HEK293 (cell line): ENCODE data around the gene OPN5.

Experiments used
- CTCF ChIA-PET: fragments of 350-600 bp; formaldehyde crosslinking; extraction: SDS; loops from one replicate; lab custom pipeline; 2021; ENCODE audit warnings: antibody characterized with exemption; lab: Yijun Ruan, JAX
- POLR2A ChIA-PET: fragments of 300-600 bp; formaldehyde crosslinking; extraction: SDS; loops from one replicate; lab custom pipeline; 2020; ENCODE audit warnings: antibody characterized with exemption, inconsistent platforms; lab: Yijun Ruan, JAX
- H3K27ac ChIP-seq: fragments of 200-500 bp; sonication (Bioruptor generic); 2 replicates; pipeline ENCODE4 v1.5.1; 2014; ENCODE audit warnings: low read depth, low read length, control low read depth, inconsistent platforms; ENCODE audit errors: extremely low read depth
- H3K36me3 ChIP-seq, 2 experiments: fragments of 200-500 bp in 1 of 2; sonication (Bioruptor generic) in 1 of 2; 1 replicate in 1 of 2; 2 replicates in 1 of 2; pipeline ENCODE4 v1.5.1; 2014 to 2017; ENCODE audit warnings: inconsistent platforms in 2 of 2, low read length in 2 of 2; ENCODE audit not compliant: control insufficient read depth in 2 of 2, insufficient read depth in 1 of 2
- H3K4me1 ChIP-seq: fragments of 200-500 bp; sonication (Bioruptor generic); 2 replicates; pipeline ENCODE4 v1.5.1; 2014; ENCODE audit warnings: mild to moderate bottlenecking, low read length, inconsistent platforms; ENCODE audit not compliant: control insufficient read depth, insufficient read depth
- H3K4me3 ChIP-seq: 2 replicates; pipeline ENCODE4 v1.5.1; 2011; ENCODE audit warnings: low read depth, mild to moderate bottlenecking, control low read depth, low read length, moderate library complexity
- H3K9me3 ChIP-seq: fragments of 200-500 bp; sonication (Bioruptor generic); 2 replicates; pipeline ENCODE4 v1.5.1; 2014; ENCODE audit warnings: low read depth, low read length, inconsistent platforms; ENCODE audit not compliant: control insufficient read depth, insufficient read depth
- ATF2 ChIP-seq: fragments of 450-650 bp; formaldehyde crosslinking; IDR thresholded peaks from 2 replicates; pipeline ENCODE4 v1.5.1; 2016; ENCODE audit warnings: missing biosample characterization, missing genetic modification characterization, low read depth
- GFI1B ChIP-seq: fragments of 450-650 bp; formaldehyde crosslinking; IDR thresholded peaks from 2 replicates; pipeline ENCODE4 v1.5.1; 2016; ENCODE audit warnings: missing biosample characterization, missing genetic modification characterization
- HOXA7 ChIP-seq: sonication (generic); formaldehyde crosslinking; IDR thresholded peaks from 2 replicates; pipeline ENCODE4 v1.8.1; 2022; ENCODE audit warnings: missing genetic modification reagents, borderline replicate concordance
- PRDM6 ChIP-seq: fragments of 450-650 bp; formaldehyde crosslinking; IDR thresholded peaks from 2 replicates; pipeline ENCODE4 v1.5.1; 2017; ENCODE audit warnings: missing biosample characterization, missing genetic modification characterization
- TSHZ1 ChIP-seq: fragments of 450-650 bp; formaldehyde crosslinking; IDR thresholded peaks from 2 replicates; pipeline ENCODE4 v1.5.1; 2016; ENCODE audit warnings: missing biosample characterization, missing genetic modification characterization, borderline replicate concordance
- ZBTB8A ChIP-seq: fragments of 450-650 bp; formaldehyde crosslinking; IDR thresholded peaks from 2 replicates; pipeline ENCODE4 v1.5.1; 2016; ENCODE audit warnings: missing biosample characterization, missing genetic modification characterization
- ZNF140 ChIP-seq: fragments of 450-650 bp; formaldehyde crosslinking; IDR thresholded peaks from 2 replicates; pipeline ENCODE4 v1.5.1; 2016; ENCODE audit warnings: missing biosample characterization, missing genetic modification characterization
- ZNF148 ChIP-seq: fragments of 450-650 bp; formaldehyde crosslinking; IDR thresholded peaks from 2 replicates; pipeline ENCODE4 v1.5.0; 2017; ENCODE audit warnings: missing biosample characterization, missing genetic modification characterization, borderline replicate concordance
- ZNF16 ChIP-seq: fragments of 450-650 bp; formaldehyde crosslinking; IDR thresholded peaks from 2 replicates; pipeline ENCODE4 v1.5.1; 2016; ENCODE audit warnings: low read depth, missing biosample characterization, missing genetic modification characterization
- ZNF354C ChIP-seq: fragments of 450-650 bp; formaldehyde crosslinking; IDR thresholded peaks from 2 replicates; pipeline ENCODE4 v1.5.1; 2016; ENCODE audit warnings: missing biosample characterization, missing genetic modification characterization, low read depth, borderline replicate concordance
- ZNF398 ChIP-seq: fragments of 450-650 bp; formaldehyde crosslinking; IDR thresholded peaks from 2 replicates; pipeline ENCODE4 v1.5.1; 2017; ENCODE audit warnings: missing biosample characterization, missing genetic modification characterization
- ZNF433 ChIP-seq: fragments of 450-650 bp; formaldehyde crosslinking; IDR thresholded peaks from 2 replicates; pipeline ENCODE4 v1.5.1; 2016; ENCODE audit warnings: missing biosample characterization, missing genetic modification characterization, low read depth
- ZNF529 ChIP-seq: fragments of 450-650 bp; formaldehyde crosslinking; IDR thresholded peaks from 2 replicates; pipeline ENCODE4 v1.5.1; 2017; ENCODE audit warnings: missing genetic modification characterization, missing biosample characterization; ENCODE audit not compliant: insufficient replicate concordance
- ZNF654 ChIP-seq: fragments of 450-650 bp; formaldehyde crosslinking; IDR thresholded peaks from 2 replicates; pipeline ENCODE4 v1.5.1; 2016; ENCODE audit warnings: low read depth, missing biosample characterization, missing genetic modification characterization
- ZNF704 ChIP-seq: fragments of 450-650 bp; formaldehyde crosslinking; IDR thresholded peaks from 2 replicates; pipeline ENCODE4 v1.5.1; 2016; ENCODE audit warnings: missing biosample characterization, missing genetic modification characterization
- ZNF76 ChIP-seq: fragments of 450-650 bp; formaldehyde crosslinking; IDR thresholded peaks from 2 replicates; pipeline ENCODE4; 2016; ENCODE audit warnings: low read depth, missing biosample characterization, missing genetic modification characterization, borderline replicate concordance

OPN5 gene

GRCh38 chr6:47766445-47766844 lies 15.4 kb upstream of the OPN5 start (continued):
- TF ChIP-seq ZBTB8A (tag by site-specific recombination), result no peak
- TF ChIP-seq ZNF140 (tag by site-specific recombination), result no peak
- TF ChIP-seq ZNF16 (tag by site-specific recombination), result no peak
- TF ChIP-seq PRDM6 (tag by site-specific recombination), result no peak
- TF ChIP-seq ZNF148 (tag by site-specific recombination), result no peak
- no peak for TF ChIP-seq ZNF354C (tag by site-specific recombination)
- TF ChIP-seq ZNF76 (tag by site-specific recombination), result no peak
- TF ChIP-seq ZNF704 (tag by site-specific recombination), result no peak
- TF ChIP-seq ZNF529, result no peak
- no peak for TF ChIP-seq ZNF654 (tag by site-specific recombination)

- ChIA-PET POLR2A (no interaction called here), CTCF (interaction anchor here (0.6 to 1.2 kb wide), 2 partner anchors 13 to 306 kb away, joined by 3 read pairs; no protein-coding TSS in a partner anchor)
- TF ChIP-seq ZNF433, result no peak
- TF ChIP-seq ATF2 (tag by site-specific recombination), result peak; percentile 55; the same call in 1 of the 2 replicates
These were observed 14.7 kb upstream of the OPN5 start for GRCh38 chr6:47767102-47767501.

GRCh38 chr6:47769982-47770381 lies 11.8 kb upstream of the OPN5 start:
- no peaks in the 10 kb centered on the region for H3K36me3 ChIP-seq
- no peaks in the 10 kb centered on the region for H3K4me1 ChIP-seq
- CTCF ChIA-PET, result interaction anchor here (0.6 kb wide), 1 partner anchor 18 kb away, joined by 5 read pairs; no protein-coding TSS in a partner anchor
- no peak overlapping the region for H3K4me3 ChIP-seq
- no peak for TF ChIP-seq ZNF398 (tag by site-specific recombination)
- no peak for TF ChIP-seq HOXA7
- no peak for TF ChIP-seq ZNF529
- no peak for TF ChIP-seq GFI1B (tag by site-specific recombination)
- no peak for TF ChIP-seq TSHZ1 (tag by site-specific recombination)
- TF ChIP-seq, all 188 proteins: peak for 0
- POLR2A ChIA-PET, result no interaction called here
- no peaks in the 10 kb centered on the region for H3K9me3 ChIP-seq
- no peak overlapping the region for H3K27ac ChIP-seq

More at GRCh38 chr6:47767102-47767501, 14.7 kb upstream of the OPN5 start:
- H3K27ac ChIP-seq, result no peak overlapping the region
- H3K9me3 ChIP-seq, result no peaks in the 10 kb centered on the region
- H3K4me1 ChIP-seq, result no peaks in the 10 kb centered on the region
- no peak overlapping the region for H3K4me3 ChIP-seq
- no peaks in the 10 kb centered on the region for H3K36me3 ChIP-seq
